GM18858 (cell line): ENCODE measurements around the gene MAD1L1.
"Not testable (repeated sequence)": the region's sequence is repeated elsewhere in the genome, so short reads cannot be mapped to it uniquely, and the experiment has no call there.

Experiments
- ATAC-seq: cut with Tn5 transposase; IDR thresholded peaks from one replicate; pipeline ENCODE4 v1.9.1; 2021; ENCODE audit not compliant: unreplicated experiment

MAD1L1 gene

GRCh38 chr7:2232766-2233520 lies at the start of gene MAD1L1:
MAD1L1 (minus strand) TSS chr7:2232945; CDS start chr7:2230133, 2,812 bp downstream.
- ATAC-seq = peak; percentile 35

- ATAC-seq = no peak
Measured at GRCh38 chr7:2282185-2282751, 49.5 kb upstream of the MAD1L1 start.

- no peak for ATAC-seq
Measured at GRCh38 chr7:2281541-2281940, 48.8 kb upstream of the MAD1L1 start.

DNA sequence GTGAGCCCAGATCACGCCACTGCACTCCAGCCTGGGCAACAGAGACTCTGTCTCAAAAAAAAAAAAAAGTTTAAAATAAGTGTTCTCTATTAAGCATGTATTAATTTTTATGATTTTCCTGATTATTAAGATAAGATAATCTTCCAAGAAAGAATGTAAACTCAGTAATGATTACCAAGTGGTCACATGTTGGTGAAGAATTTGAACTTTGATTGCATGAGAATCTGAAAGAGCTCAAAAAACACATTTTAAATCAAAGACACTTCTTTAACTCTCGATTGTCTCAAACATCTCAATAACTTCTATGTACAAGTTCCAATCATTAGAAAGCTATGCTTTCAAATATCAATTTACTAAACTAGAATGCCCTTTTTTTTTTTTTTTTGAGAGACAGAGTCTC lies 47.7 kb upstream of the MAD1L1 start:
- no peak for ATAC-seq

DNA sequence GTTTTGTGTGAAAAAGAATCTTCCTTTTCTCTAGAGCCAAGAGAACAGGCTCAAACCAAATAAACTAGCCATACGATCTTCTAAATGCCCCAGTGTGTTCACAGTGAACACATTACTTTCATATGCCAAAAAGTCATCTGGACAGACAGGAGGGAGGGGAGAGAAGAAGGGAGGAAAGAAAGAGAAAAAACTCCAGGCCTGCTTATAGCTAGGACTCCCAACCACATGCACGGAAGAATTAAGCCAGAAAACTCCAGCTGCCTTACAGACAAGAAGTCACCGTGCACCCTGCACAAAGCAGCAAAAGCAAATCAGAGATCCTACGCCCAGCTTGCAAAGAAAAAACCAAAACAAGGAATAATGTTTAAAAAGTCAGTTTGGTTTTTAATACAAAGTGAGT lies 47.2 kb upstream of the MAD1L1 start:
- no peak for ATAC-seq

- no peak for ATAC-seq
Measured at GRCh38 chr7:2278026-2278425, 45.3 kb upstream of the MAD1L1 start.

DNA sequence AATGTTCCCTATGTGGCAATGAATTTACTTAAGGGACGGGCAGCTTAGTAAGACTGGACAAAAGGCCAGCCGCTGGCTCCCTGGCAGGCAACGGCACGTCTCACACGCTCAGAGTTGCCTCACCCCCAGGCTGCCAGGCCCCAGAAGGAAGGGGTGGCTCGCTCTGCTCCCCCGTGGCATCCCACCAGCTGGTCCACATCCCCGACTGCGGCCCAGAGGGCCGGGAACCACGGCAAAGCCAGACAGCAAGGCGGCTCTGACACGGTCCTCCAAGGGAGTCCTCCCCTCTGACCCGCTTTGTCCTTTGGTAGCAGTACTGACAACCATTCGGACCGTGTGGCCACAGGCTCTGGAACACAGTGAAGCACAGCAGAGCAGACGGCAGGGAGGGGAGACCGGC lies 43.4 kb upstream of the MAD1L1 start:
- no peak for ATAC-seq

- ATAC-seq = no peak
Measured at GRCh38 chr7:2275101-2275500, 42.4 kb upstream of the MAD1L1 start.

- no peak for ATAC-seq
Measured at GRCh38 chr7:2274666-2275065, 41.9 kb upstream of the MAD1L1 start.

DNA sequence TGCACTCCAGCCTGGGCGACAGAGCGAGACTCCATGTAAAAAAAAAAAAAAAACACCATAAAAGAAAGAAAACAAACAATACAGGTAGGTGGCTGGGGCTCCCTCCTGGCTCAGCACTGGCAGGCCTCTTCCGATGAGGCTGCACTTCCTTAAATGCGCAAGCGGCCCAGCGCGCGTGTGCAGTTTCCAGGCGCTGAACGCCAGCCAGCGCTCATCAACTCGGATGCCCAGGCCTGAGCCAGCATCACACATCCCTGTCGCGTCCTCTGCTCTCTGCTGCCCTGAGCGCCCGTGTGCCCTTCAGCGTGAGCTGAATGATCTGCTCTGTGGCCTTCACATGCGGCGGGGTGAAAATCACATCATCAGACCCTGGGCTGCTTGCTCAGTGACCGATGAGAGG lies 41.1 kb upstream of the MAD1L1 start:
- ATAC-seq = no peak

DNA sequence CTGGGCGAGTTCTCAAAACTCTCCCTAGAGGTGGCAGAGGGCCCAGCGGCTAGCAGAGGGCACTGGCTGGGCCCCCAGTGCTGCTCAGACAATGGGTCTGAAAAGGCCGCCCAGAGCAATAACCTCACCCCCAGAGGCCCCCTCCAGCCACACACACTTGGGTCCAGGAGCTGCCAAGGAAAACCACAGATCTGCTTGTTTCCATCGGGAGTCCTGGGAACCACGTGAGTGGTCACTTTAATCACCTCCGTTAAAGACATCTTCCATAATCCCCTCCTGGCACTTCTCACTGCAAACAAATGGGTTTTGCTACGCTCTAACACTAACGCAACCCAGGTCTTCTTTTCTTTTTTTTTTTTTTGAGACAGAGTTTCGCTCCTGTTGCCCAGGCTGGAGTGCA lies 39.3 kb upstream of the MAD1L1 start:
- ATAC-seq = no peak

GRCh38 chr7:2271273-2272026 lies 38.7 kb upstream of the MAD1L1 start:
- no peak for ATAC-seq

GRCh38 chr7:2270495-2270894 lies 37.8 kb upstream of the MAD1L1 start:
- no peak for ATAC-seq

DNA sequence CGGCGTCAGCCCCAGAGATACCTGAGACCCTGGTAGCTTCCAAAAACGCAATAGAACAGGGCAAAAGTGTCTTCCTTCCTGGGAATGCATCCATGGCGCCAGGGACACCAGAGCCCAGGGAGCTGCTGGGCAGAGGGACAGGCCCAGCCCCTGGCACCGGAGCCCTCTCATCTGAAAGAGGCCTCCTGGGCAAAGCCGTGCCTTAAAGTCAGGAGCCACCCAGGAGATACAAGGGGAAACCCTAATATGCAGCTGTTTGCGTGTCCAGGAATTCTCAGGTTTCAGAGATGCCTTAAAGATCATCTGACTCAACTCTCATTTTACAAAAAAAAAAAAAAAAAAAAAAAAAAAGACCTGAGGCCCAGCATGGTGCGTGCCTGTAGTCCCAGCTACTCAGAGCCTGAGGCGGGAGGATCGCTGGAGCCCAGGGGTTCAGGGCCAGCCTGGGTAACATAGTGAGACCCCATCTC lies 37.3 kb upstream of the MAD1L1 start:
- no peak for ATAC-seq

DNA sequence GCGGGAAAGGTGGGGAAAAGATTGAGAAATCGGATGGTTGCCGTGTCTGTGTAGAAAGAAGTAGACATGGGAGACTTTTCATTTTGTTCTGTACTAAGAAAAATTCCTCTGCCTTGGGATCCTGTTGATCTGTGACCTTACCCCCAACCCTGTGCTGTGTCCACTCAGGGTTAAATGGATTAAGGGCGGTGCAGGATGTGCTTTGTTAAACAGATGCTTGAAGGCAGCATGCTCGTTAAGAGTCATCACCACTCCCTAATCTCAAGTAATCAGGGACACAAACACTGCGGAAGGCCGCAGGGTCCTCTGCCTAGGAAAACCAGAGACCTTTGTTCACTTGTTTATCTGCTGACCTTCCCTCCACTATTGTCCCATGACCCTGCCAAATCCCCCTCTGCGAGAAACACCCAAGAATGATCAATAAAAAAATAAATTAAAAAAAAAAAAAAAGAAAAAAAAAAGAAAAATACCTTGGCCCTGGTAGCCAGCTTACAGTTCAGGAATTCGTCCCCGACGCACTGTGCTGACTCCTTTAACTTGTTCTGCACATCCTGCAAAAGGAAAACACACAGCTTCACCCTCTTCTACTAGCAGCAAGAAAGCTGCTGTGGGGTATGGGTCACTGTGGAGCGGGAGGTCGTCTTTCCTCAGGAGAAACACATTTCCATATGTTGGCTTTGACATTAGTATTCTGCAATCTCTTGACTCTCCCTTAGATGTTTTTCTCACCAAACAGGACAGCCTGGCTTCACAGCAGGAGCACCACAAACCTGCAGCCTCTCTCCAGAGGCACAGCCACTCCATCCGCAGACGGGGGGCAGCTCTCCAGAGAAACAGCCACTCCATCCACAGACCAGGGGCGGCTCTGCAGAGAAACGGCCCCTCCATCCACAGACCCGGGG lies 36.6 kb upstream of the MAD1L1 start:
- ATAC-seq = not testable (repeated sequence)

GRCh38 chr7:2266911-2267310 lies 34.2 kb upstream of the MAD1L1 start:
- no peak for ATAC-seq

DNA sequence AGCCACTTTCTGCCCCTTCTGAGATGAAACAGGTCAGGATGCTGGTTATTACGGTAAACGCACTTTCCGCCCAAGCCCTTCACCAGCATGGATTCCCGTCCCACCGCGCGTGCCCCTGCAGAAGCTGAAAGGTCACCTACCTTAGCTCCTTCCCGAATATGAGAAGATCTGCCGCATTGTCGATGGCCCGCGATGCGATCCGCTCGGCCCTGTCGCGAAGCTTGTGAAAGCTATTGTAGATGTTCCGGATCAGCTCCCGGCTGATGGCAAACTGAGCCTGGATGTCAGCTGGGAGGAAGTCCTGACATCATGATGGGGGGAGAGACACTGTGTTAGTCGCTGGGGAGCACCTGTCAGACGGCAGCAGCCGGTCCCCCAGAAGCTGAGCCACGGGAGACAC lies 31.4 kb upstream of the MAD1L1 start:
- no peak for ATAC-seq

GRCh38 chr7:2263176-2263575 lies 30.4 kb upstream of the MAD1L1 start:
- no peak for ATAC-seq

GRCh38 chr7:2261611-2262010 lies 28.9 kb upstream of the MAD1L1 start:
- no peak for ATAC-seq

GRCh38 chr7:2260820-2261219 lies 28.1 kb upstream of the MAD1L1 start:
- ATAC-seq = no peak

GRCh38 chr7:2259480-2259879 lies 26.7 kb upstream of the MAD1L1 start:
- ATAC-seq = no peak
